K562 (cell line): ENCODE data around the gene DIPK1A. TPM values are rescaled to one million over a fixed set of nuclear protein-coding genes. Genes with fewer than 3 reads are reported as not detected.

Source experiments
- ARID4B ChIP-seq: sonication (generic); formaldehyde crosslinking; IDR thresholded peaks from 2 replicates; pipeline ENCODE4 v1.8.0; 2022; ENCODE audit warnings: mild to moderate bottlenecking, missing genetic modification reagents
- BCOR ChIP-seq: fragments of 450-650 bp; IDR thresholded peaks from 2 replicates; pipeline ENCODE4 v1.6.1; 2016
- CBFA2T2 ChIP-seq: fragments of 450-650 bp; conservative IDR thresholded peaks from 2 replicates; pipeline ENCODE4 v1.6.1; 2017; ENCODE audit warnings: mild to moderate bottlenecking
- HOMEZ ChIP-seq: fragments of 250-450 bp; sonication (Bioruptor Pico); IDR thresholded peaks from 2 replicates; pipeline ENCODE4 v1.4.0; 2020; ENCODE audit warnings: mild to moderate bottlenecking, moderate library complexity
- HOXB6 ChIP-seq: fragments of 250-450 bp; sonication (Bioruptor Pico); IDR thresholded peaks from 2 replicates; pipeline ENCODE4 v1.5.1; 2022; ENCODE audit warnings: mild to moderate bottlenecking, borderline replicate concordance
- MAX ChIP-seq: sonication (generic); formaldehyde crosslinking; IDR thresholded peaks from 2 replicates; pipeline ENCODE4 v1.9.0; 2022; ENCODE audit warnings: mild to moderate bottlenecking, missing genetic modification reagents
- PHF20 ChIP-seq: fragments of 450-650 bp; IDR thresholded peaks from 2 replicates; pipeline ENCODE4 v1.6.1; 2018; ENCODE audit not compliant: partially characterized antibody
- POU5F1 ChIP-seq: fragments of 150-350 bp; IDR thresholded peaks from 2 replicates; pipeline ENCODE4 v1.6.1; 2014; ENCODE audit warnings: borderline replicate concordance, low read length, low read depth, mild to moderate bottlenecking; ENCODE audit not compliant: partially characterized antibody
- SMARCA4 ChIP-seq: fragments of 450-650 bp; IDR thresholded peaks from 2 replicates; pipeline ENCODE4 v1.6.1; 2016
- SNAPC5 ChIP-seq: fragments of 250-450 bp; sonication (Bioruptor Pico); IDR thresholded peaks from 2 replicates; pipeline ENCODE4 v1.8.0; 2021; ENCODE audit warnings: moderate library complexity, mild to moderate bottlenecking, inconsistent platforms
- TAL1 ChIP-seq: fragments of 450-650 bp; IDR thresholded peaks from 2 replicates; pipeline ENCODE4 v1.6.1; 2016; ENCODE audit warnings: mild to moderate bottlenecking
- TRIM28 ChIP-seq: fragments of 450-650 bp; IDR thresholded peaks from 2 replicates; pipeline ENCODE4 v1.6.1; 2017
- ZBTB33 ChIP-seq: sonication (generic); formaldehyde crosslinking; IDR thresholded peaks from 2 replicates; pipeline ENCODE4 v1.8.1; 2023; ENCODE audit warnings: mild to moderate bottlenecking, missing genetic modification reagents
- ZFP30 ChIP-seq: fragments of 250-450 bp; sonication (Bioruptor Pico); IDR thresholded peaks from 2 replicates; pipeline ENCODE4 v1.8.0; 2022; ENCODE audit warnings: moderate library complexity, mild to moderate bottlenecking, inconsistent platforms, borderline replicate concordance
- ZNF311 ChIP-seq: fragments of 250-450 bp; sonication (Bioruptor Pico); IDR thresholded peaks from 2 replicates; pipeline ENCODE4 v1.4.0; 2020; ENCODE audit warnings: mild to moderate bottlenecking, moderate library complexity
- ZNF57 ChIP-seq: fragments of 450-650 bp; formaldehyde crosslinking; IDR thresholded peaks from 2 replicates; pipeline ENCODE4 v1.4.0; 2020; ENCODE audit warnings: mild to moderate bottlenecking, moderate library complexity
- ZNF655 ChIP-seq: fragments of 250-450 bp; sonication (Bioruptor Pico); IDR thresholded peaks from 2 replicates; pipeline ENCODE4 v1.5.0; 2021
- ZNF717 ChIP-seq: fragments of 250-450 bp; sonication (Bioruptor Pico); IDR thresholded peaks from 2 replicates; pipeline ENCODE4 v1.5.0; 2021
- ZNF75A ChIP-seq: fragments of 450-650 bp; formaldehyde crosslinking; IDR thresholded peaks from 2 replicates; pipeline ENCODE4 v1.4.0; 2020; ENCODE audit warnings: mild to moderate bottlenecking
- polyA plus RNA-seq, 8 experiments: library from polyadenylated mRNA; depleted of rRNA in 4 of 8; stranded (reverse) in 5 of 8; unstranded in 3 of 8; fragments of >200 nt; fragmentation: Nextera tagmentation in 2 of 8; fragmentation: Illumina TruSeq in 1 of 8; extraction: Ambion mirVana in 2 of 8; extraction: Trizol in 1 of 8; gene quantifications; 2 replicates each; pipeline versions ENCODE4 v1.2.1 to v1.2.3, GENCODE V29; 2011 to 2014; ENCODE audit warnings: inconsistent platforms in 1 of 8, missing spikeins in 1 of 8
- total RNA-seq, 7 experiments: library from RNA; depleted of rRNA in 6 of 7; stranded (reverse); fragments of >200 nt in 6 of 7; fragmentation: Illumina TruSeq in 2 of 7; extraction: Trizol in 2 of 7; gene quantifications; 2 replicates each; pipeline versions ENCODE4 v1.2.1 to v1.2.3, GENCODE V29; 2011 to 2021; ENCODE audit warnings: low replicate concordance in 1 of 7

Gene DIPK1A
- total and polyA plus RNA-seq, 9 of the 15 experiments (the other 6 are each of a cell fraction or from before 2014, with no cell fraction given) = 0.54 to 2.5 (median 1.3) TPM

GRCh38 chr1:92831762-92832536, 129.3 kb downstream of the DIPK1A start, which contains the start of gene RPL5 (continued):
- TF ChIP-seq ARID4B (CRISPR knock-in tag) (peak; percentile 97), ZNF57 (CRISPR knock-in tag) (no peak), SNAPC5 (CRISPR knock-in tag) (no peak), ZNF75A (peak; percentile 78), ZFP30 (CRISPR knock-in tag) (no peak), CBFA2T2 (no peak), BCOR (peak; percentile 82), HOXB6 (CRISPR knock-in tag) (0 out of 2 replicates have a peak, but pooled peaks have one; percentile 66), POU5F1 (no peak), ZBTB33 (CRISPR knock-in tag) (peak; percentile 83), SMARCA4 (peak; percentile 13; the same call in 1 of the 2 replicates), ZNF655 (no peak), TRIM28 (peak; percentile 81; the same call in 1 of the 2 replicates), PHF20 (peak; percentile 87), MAX (CRISPR knock-in tag) (peak; percentile 98), ZNF311 (CRISPR knock-in tag) (no peak), TAL1 (no peak), HOMEZ (CRISPR knock-in tag) (no peak), ZNF717 (no peak)
